PC-3 (cell line): ENCODE data around the gene KRT25. TPM values are rescaled to one million over a fixed set of nuclear protein-coding genes. Genes with fewer than 3 reads are reported as not detected.

Experiments
- ATAC-seq: fragments of 200-7000 bp; cut with Tn5 transposase; 2 replicates; pipeline ENCODE4 v1.9.1; 2020; ENCODE audit warnings: mild to moderate bottlenecking, moderate library complexity
- BruUV-seq: library from RNA; stranded (reverse); fragments of 400-500 nt; replicated peaks from 2 replicates; lab custom pipeline; 2021; lab: Mats Ljungman, UMichigan
- CTCF ChIA-PET: fragments of 300-600 bp; sonication (Branson Sonifier 250); formaldehyde crosslinking; loops from one replicate; lab custom pipeline; 2022; ENCODE audit warnings: antibody characterized with exemption; lab: Charles Lee
- POLR2A ChIA-PET: fragments of 300-600 bp; sonication (Branson Sonifier 250); formaldehyde crosslinking; loops from one replicate; lab custom pipeline; 2022; ENCODE audit warnings: antibody characterized with exemption; ENCODE audit not compliant: unreplicated experiment; lab: Charles Lee
- DNase-seq: peaks from one replicate; pipeline ENCODE4 v3.0.0-alpha.2; 2015
- H2AFZ ChIP-seq: fragments of 300-600 bp; sonication (generic); 2 replicates; pipeline ENCODE4 v1.6.0; 2016; ENCODE audit warnings: antibody characterized with exemption, low read length
- H3F3A ChIP-seq: fragments of 300-600 bp; sonication (generic); one replicate; pipeline ENCODE4 v1.6.0; 2017; ENCODE audit warnings: antibody characterized with exemption, low read length, control low read depth, mild to moderate bottlenecking; ENCODE audit not compliant: unreplicated experiment
- H3K27ac ChIP-seq: fragments of 300-600 bp; sonication (generic); 2 replicates; pipeline ENCODE4 v1.5.1; 2016; ENCODE audit warnings: mild to moderate bottlenecking, low read length
- H3K27me3 ChIP-seq: fragments of 300-600 bp; sonication (generic); 2 replicates; pipeline ENCODE4 v1.6.1; 2016; ENCODE audit warnings: low read length, mixed read lengths
- H3K36me3 ChIP-seq: fragments of 300-600 bp; sonication (generic); 2 replicates; pipeline ENCODE4 v1.6.1; 2016; ENCODE audit warnings: low read depth, mixed run types, low read length, mixed read lengths
- H3K4me1 ChIP-seq: fragments of 300-600 bp; sonication (generic); 2 replicates; pipeline ENCODE4 v1.5.1; 2016; ENCODE audit warnings: low read length; ENCODE audit not compliant: insufficient read depth
- H3K4me2 ChIP-seq: fragments of 300-600 bp; sonication (generic); 2 replicates; pipeline ENCODE4 v1.6.0; 2016; ENCODE audit warnings: low read length
- H3K4me3 ChIP-seq: fragments of 300-600 bp; sonication (generic); 2 replicates; pipeline ENCODE4 v1.5.1; 2016; ENCODE audit warnings: mild to moderate bottlenecking, low read length, mixed read lengths
- H3K79me2 ChIP-seq: fragments of 300-600 bp; sonication (generic); 2 replicates; pipeline ENCODE4 v1.6.1; 2017; ENCODE audit warnings: low read length, mixed read lengths
- H3K9ac ChIP-seq: fragments of 300-600 bp; sonication (generic); 2 replicates; pipeline ENCODE4 v1.6.0; 2016; ENCODE audit warnings: mild to moderate bottlenecking, low read length
- H3K9me2 ChIP-seq: fragments of 300-600 bp; sonication (generic); replicated peaks from 2 replicates; pipeline ENCODE4 v1.6.1; 2016; ENCODE audit warnings: mixed run types, low read length, mixed read lengths
- H3K9me3 ChIP-seq: fragments of 300-600 bp; sonication (generic); 2 replicates; pipeline ENCODE4 v1.6.1; 2016; ENCODE audit warnings: low read length, mixed read lengths
- H4K20me1 ChIP-seq: fragments of 300-600 bp; sonication (generic); 2 replicates; pipeline ENCODE4 v1.6.1; 2016; ENCODE audit warnings: low read length, mixed read lengths
- EZH2 ChIP-seq: fragments of 300-600 bp; sonication (generic); IDR thresholded peaks from one replicate; pipeline ENCODE4 v1.6.1; 2017; ENCODE audit warnings: antibody characterized with exemption, mild to moderate bottlenecking, low read length; ENCODE audit not compliant: unreplicated experiment
- EZH2phosphoT487 ChIP-seq: fragments of 300-600 bp; sonication (generic); IDR thresholded peaks from 2 replicates; pipeline ENCODE4 v1.6.1; 2018; ENCODE audit warnings: mild to moderate bottlenecking, antibody characterized with exemption, low read length, borderline replicate concordance
- intact Hi-C: fragments of 100-400 bp; cut with micrococcal nuclease; formaldehyde crosslinking; loops from 2 replicates; pipeline ENCODE4 v1.9.0; 2023
- total RNA-seq: library from RNA; depleted of rRNA; stranded (reverse); fragments of >200 nt; gene quantifications from 2 replicates; pipeline ENCODE4 v1.2.3, GENCODE V29; 2014
- TF ChIP-seq, protein P1 (sequence below): fragments of 300-600 bp; sonication (generic); conservative IDR thresholded peaks from 2 replicates; pipeline ENCODE4 v1.5.1; 2017; ENCODE audit warnings: antibody characterized with exemption, low read depth, mild to moderate bottlenecking, low read length

Gene KRT25
- total RNA-seq, 1 experiment from 2014 or later, result not detected

DNA sequence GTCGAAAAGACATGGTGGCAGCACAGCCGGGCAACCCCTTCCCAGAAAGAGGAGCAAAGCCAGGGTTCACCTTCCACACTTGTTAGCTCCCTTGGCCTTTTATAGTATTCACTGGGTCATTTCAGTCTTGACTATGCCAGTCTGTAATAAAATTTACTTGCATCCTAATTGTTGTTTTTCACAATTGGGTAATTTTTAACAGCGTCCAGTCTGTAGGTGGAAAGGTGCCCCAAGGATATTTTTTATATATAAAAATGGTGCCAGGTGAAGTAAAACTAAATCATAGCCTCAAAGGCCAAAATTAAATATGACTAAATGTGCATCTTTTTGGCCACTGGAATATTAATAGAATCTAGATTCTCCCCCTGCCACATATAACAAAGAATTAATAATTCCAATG is 17.0 kb upstream of the KRT25 start, which contains the start of gene KRT26:
KRT26 (minus strand) TSS at position 101 of the 400 bp plus-strand sequence; CDS start at position 13, 88 bp downstream.
- no peaks in the 10 kb centered on the region for H3F3A ChIP-seq
- no peak within 1 kb of the TSS for H3K27ac ChIP-seq
- no peak within 1 kb of the TSS for H3K4me2 ChIP-seq
- H3K4me3 ChIP-seq, result no peak within 1 kb of the TSS
- no peak for DNase-seq
- H3K27me3 ChIP-seq, result peaks cover 9% of the 10 kb centered on the region
- ATAC-seq, result no peak
- POLR2A ChIA-PET, result no interaction called here
- CTCF ChIA-PET, result no interaction called here
- intact Hi-C loops, result no loop called here
- no peaks in the 10 kb centered on the region for H3K9me3 ChIP-seq
- no peaks in the 10 kb centered on the region for H4K20me1 ChIP-seq
- H3K79me2 ChIP-seq, result no peaks in the 10 kb centered on the region
- no peak within 1 kb of the TSS for H3K9ac ChIP-seq
- TF ChIP-seq EZH2 (no peak), EZH2phosphoT487 (no peak)
- TF ChIP-seq, protein P1, sequence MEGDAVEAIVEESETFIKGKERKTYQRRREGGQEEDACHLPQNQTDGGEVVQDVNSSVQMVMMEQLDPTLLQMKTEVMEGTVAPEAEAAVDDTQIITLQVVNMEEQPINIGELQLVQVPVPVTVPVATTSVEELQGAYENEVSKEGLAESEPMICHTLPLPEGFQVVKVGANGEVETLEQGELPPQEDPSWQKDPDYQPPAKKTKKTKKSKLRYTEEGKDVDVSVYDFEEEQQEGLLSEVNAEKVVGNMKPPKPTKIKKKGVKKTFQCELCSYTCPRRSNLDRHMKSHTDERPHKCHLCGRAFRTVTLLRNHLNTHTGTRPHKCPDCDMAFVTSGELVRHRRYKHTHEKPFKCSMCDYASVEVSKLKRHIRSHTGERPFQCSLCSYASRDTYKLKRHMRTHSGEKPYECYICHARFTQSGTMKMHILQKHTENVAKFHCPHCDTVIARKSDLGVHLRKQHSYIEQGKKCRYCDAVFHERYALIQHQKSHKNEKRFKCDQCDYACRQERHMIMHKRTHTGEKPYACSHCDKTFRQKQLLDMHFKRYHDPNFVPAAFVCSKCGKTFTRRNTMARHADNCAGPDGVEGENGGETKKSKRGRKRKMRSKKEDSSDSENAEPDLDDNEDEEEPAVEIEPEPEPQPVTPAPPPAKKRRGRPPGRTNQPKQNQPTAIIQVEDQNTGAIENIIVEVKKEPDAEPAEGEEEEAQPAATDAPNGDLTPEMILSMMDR, result no peak
- no peaks in the 10 kb centered on the region for H3K9me2 ChIP-seq
- no peaks in the 10 kb centered on the region for H3K4me1 ChIP-seq
- H2AFZ ChIP-seq, result no peak within 1 kb of the TSS
- no peaks in the 10 kb centered on the region for H3K36me3 ChIP-seq
- BruUV-seq, result no TSS peak

DNA sequence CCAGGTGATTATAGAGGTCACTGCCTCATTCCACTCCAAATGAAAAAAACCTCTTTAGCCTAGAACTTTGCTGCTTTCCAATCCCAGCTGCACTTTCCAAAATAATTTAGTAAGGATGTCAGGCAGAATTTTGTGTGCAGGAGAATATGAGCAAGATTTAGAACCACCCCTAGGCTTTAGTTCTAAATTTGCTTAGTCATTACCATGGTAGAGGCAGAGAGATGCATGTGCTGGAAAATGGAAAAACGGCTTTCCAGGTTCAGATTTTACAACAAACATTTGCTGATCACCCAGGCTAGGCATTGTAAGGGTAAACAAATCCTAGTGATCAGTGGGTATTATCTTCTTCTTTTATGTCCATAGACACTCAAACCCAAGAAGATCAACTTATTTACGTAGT is 10.5 kb upstream of the KRT25 start:
- no peak for DNase-seq
- H3K4me1 ChIP-seq, result no peaks in the 10 kb centered on the region
- no peaks in the 10 kb centered on the region for H3K27me3 ChIP-seq
- intact Hi-C loops, result no loop called here
- CTCF ChIA-PET, result no interaction called here
- H3K9me3 ChIP-seq, result peaks cover 9% of the 10 kb centered on the region; the same call in 1 of the 2 replicates
- no peak overlapping the region for H2AFZ ChIP-seq
- no TSS peak for BruUV-seq
- H3K4me3 ChIP-seq, result no peak overlapping the region
- no peak overlapping the region for H3K4me2 ChIP-seq
- TF ChIP-seq, protein P1, result no peak
- TF ChIP-seq EZH2, result no peak
- no peak for TF ChIP-seq EZH2phosphoT487
- POLR2A ChIA-PET, result no interaction called here
- no peak overlapping the region for H3K27ac ChIP-seq
- H3K36me3 ChIP-seq, result no peaks in the 10 kb centered on the region
- no peak overlapping the region for H3K9ac ChIP-seq
- H3F3A ChIP-seq, result no peaks in the 10 kb centered on the region
- H3K79me2 ChIP-seq, result no peaks in the 10 kb centered on the region
- ATAC-seq, result no peak
- H4K20me1 ChIP-seq, result no peaks in the 10 kb centered on the region
- H3K9me2 ChIP-seq, result no peaks in the 10 kb centered on the region

DNA sequence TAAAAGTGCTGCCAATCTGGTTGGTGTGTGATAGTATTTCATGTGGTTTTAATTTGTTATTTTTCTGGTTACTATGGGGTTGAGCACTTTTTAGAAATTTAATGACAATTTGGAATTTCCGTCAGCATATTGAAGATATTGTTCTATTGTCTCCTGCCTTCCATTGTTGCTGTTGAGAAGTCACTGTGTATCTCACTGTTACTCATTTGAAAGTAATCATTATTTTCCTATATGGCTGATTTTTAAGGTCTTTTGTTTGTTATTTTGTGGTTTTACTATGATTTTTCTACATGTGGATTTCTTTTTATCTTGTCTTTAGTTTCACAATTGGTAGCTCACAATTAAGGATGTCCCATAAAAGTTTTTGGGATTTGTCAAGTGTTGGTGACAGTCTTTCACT is 8.6 kb upstream of the KRT25 start:
- DNase-seq (no peak), ATAC-seq (no peak)
- Histone ChIP-seq H3K79me2 (no peaks in the 10 kb centered on the region), H4K20me1 (no peaks in the 10 kb centered on the region), H3K9me3 (peaks cover 9% of the 10 kb centered on the region; the same call in 1 of the 2 replicates), H3K4me2 (no peak overlapping the region), H3K4me3 (no peak overlapping the region), H3K4me1 (no peaks in the 10 kb centered on the region), H2AFZ (no peak overlapping the region), H3K9ac (no peak overlapping the region), H3K27me3 (no peaks in the 10 kb centered on the region), H3K9me2 (no peaks in the 10 kb centered on the region), H3K27ac (no peak overlapping the region), H3F3A (no peaks in the 10 kb centered on the region), H3K36me3 (no peaks in the 10 kb centered on the region)
- intact Hi-C loops, result no loop called here
- BruUV-seq, result no TSS peak
- ChIA-PET POLR2A (no interaction called here), CTCF (interaction anchor here (0.6 kb wide), 1 partner anchor 899 kb away, joined by 3 read pairs; no protein-coding TSS in a partner anchor)
- no peak for TF ChIP-seq EZH2
- TF ChIP-seq, protein P1, result no peak
- TF ChIP-seq EZH2phosphoT487, result no peak
